DND-41 (cell line): ENCODE data around the gene SETX.

Experiments
- ATAC-seq: fragments of 200-7000 bp; cut with Tn5 transposase; 3 replicates; pipeline ENCODE4 v1.9.1; 2021; ENCODE audit warnings: low read depth; ENCODE audit not compliant: insufficient read depth
- DNase-seq: peaks from one replicate; pipeline ENCODE4 v3.0.0-alpha.2; 2020
- H2AFZ ChIP-seq: 2 replicates; pipeline ENCODE4 v1.6.0; 2012; ENCODE audit warnings: low read depth, low read length
- H3K27ac ChIP-seq: 2 replicates; pipeline ENCODE4 v1.5.1; 2012; ENCODE audit warnings: low read length, inconsistent platforms
- H3K27me3 ChIP-seq: fragments of 200-600 bp; sonication (generic); 2 replicates; pipeline ENCODE4 v1.6.0; 2012; ENCODE audit warnings: low read length, mild to moderate bottlenecking, inconsistent platforms; ENCODE audit not compliant: insufficient read depth, poor library complexity
- H3K36me3 ChIP-seq: 2 replicates; pipeline ENCODE4 v1.5.1; 2012; ENCODE audit warnings: low read length, inconsistent platforms; ENCODE audit not compliant: insufficient read depth
- H3K4me1 ChIP-seq: 2 replicates; pipeline ENCODE4 v1.5.1; 2012; ENCODE audit warnings: mild to moderate bottlenecking, low read length; ENCODE audit not compliant: insufficient read depth
- H3K4me2 ChIP-seq: 2 replicates; pipeline ENCODE4 v1.6.0; 2012; ENCODE audit warnings: mild to moderate bottlenecking, moderate library complexity, low read length, inconsistent platforms; ENCODE audit not compliant: insufficient read depth
- H3K4me3 ChIP-seq, 2 experiments: fragments of 200-600 bp in 1 of 2; shearing (Covaris generic) in 1 of 2; 2 replicates each; pipeline ENCODE4 v1.5.1; 2012 to 2016; ENCODE audit warnings: inconsistent platforms in 2 of 2, low read length in 2 of 2, mild to moderate bottlenecking in 2 of 2, low read depth in 1 of 2, moderate library complexity in 1 of 2
- H3K79me2 ChIP-seq: 2 replicates; pipeline ENCODE4 v1.6.0; 2012; ENCODE audit warnings: low read length, inconsistent platforms; ENCODE audit not compliant: insufficient read depth
- H3K9ac ChIP-seq: 2 replicates; pipeline ENCODE4 v1.6.0; 2012; ENCODE audit warnings: low read depth, mild to moderate bottlenecking, inconsistent platforms, low read length, moderate library complexity
- H3K9me3 ChIP-seq: 2 replicates; pipeline ENCODE4 v1.5.1; 2012; ENCODE audit warnings: low read length, moderate library complexity, mild to moderate bottlenecking, inconsistent platforms; ENCODE audit not compliant: insufficient read depth, severe bottlenecking
- H4K20me1 ChIP-seq: 2 replicates; pipeline ENCODE4 v1.6.0; 2012; ENCODE audit warnings: low read length; ENCODE audit not compliant: insufficient read depth
- CTCF ChIP-seq: IDR thresholded peaks from 2 replicates; pipeline ENCODE4 v1.5.1; 2012; ENCODE audit warnings: borderline replicate concordance, low read length, moderate library complexity, mild to moderate bottlenecking; ENCODE audit not compliant: poor library complexity, severe bottlenecking; ENCODE audit errors: extremely low read depth
- EZH2 ChIP-seq: IDR thresholded peaks from 3 replicates; pipeline ENCODE4 v1.6.1; 2012; ENCODE audit warnings: borderline replicate concordance, low read depth, mild to moderate bottlenecking, moderate library complexity, low read length, inconsistent platforms; ENCODE audit not compliant: severe bottlenecking

SETX gene

GRCh38 chr9:132395560-132395959 is 40.8 kb upstream of the SETX start:
- no peak overlapping the region for H3K4me3 ChIP-seq
- H3K9ac ChIP-seq: no peak overlapping the region
- H3K79me2 ChIP-seq: peaks cover 8% of the 10 kb centered on the region; the same call in 1 of the 2 replicates
- H3K27ac ChIP-seq: no peak overlapping the region
- H3K9me3 ChIP-seq: no peaks in the 10 kb centered on the region
- H3K36me3 ChIP-seq: peaks cover 84% of the 10 kb centered on the region
- no peak for TF ChIP-seq EZH2
- no peak for TF ChIP-seq CTCF
- H2AFZ ChIP-seq: no peak overlapping the region
- H3K4me1 ChIP-seq: no peaks in the 10 kb centered on the region
- H3K27me3 ChIP-seq: no peaks in the 10 kb centered on the region
- no peak for ATAC-seq
- peaks cover 14% of the 10 kb centered on the region for H4K20me1 ChIP-seq
- no peak overlapping the region for H3K4me2 ChIP-seq
- no peak for DNase-seq

GRCh38 chr9:132391449-132391848 is 36.7 kb upstream of the SETX start:
- no peak overlapping the region for H3K4me2 ChIP-seq
- ATAC-seq (no peak), DNase-seq (no peak)
- no peaks in the 10 kb centered on the region for H3K4me1 ChIP-seq
- no peak overlapping the region for H3K9ac ChIP-seq
- no peak overlapping the region for H3K27ac ChIP-seq
- no peaks in the 10 kb centered on the region for H3K79me2 ChIP-seq
- TF ChIP-seq EZH2 (no peak), CTCF (no peak)
- H4K20me1 ChIP-seq: peaks cover 6% of the 10 kb centered on the region
- no peak overlapping the region for H3K4me3 ChIP-seq
- peaks cover 87% of the 10 kb centered on the region for H3K36me3 ChIP-seq
- no peaks in the 10 kb centered on the region for H3K27me3 ChIP-seq
- H2AFZ ChIP-seq: no peak overlapping the region
- no peaks in the 10 kb centered on the region for H3K9me3 ChIP-seq

- Histone ChIP-seq H2AFZ (no peak overlapping the region), H3K27me3 (no peaks in the 10 kb centered on the region), H3K9me3 (no peaks in the 10 kb centered on the region), H3K4me3 (no peak overlapping the region), H3K79me2 (no peaks in the 10 kb centered on the region), H3K27ac (no peak overlapping the region), H3K9ac (no peak overlapping the region), H3K36me3 (peaks cover 86% of the 10 kb centered on the region), H4K20me1 (peaks cover 6% of the 10 kb centered on the region), H3K4me1 (no peaks in the 10 kb centered on the region), H3K4me2 (no peak overlapping the region)
- no peak for DNase-seq
- TF ChIP-seq CTCF (no peak), EZH2 (no peak)
- ATAC-seq: no peak
These were observed 36.2 kb upstream of the SETX start for GRCh38 chr9:132390966-132391365.

GRCh38 chr9:132387133-132387532 is 32.3 kb upstream of the SETX start:
- DNase-seq: no peak
- TF ChIP-seq CTCF (no peak), EZH2 (no peak)
- 0 out of 2 replicates have a peak, but pooled peaks cover 2% of the 10 kb centered on the region for H3K79me2 ChIP-seq
- H3K9me3 ChIP-seq: no peaks in the 10 kb centered on the region
- no peak overlapping the region for H3K4me2 ChIP-seq
- ATAC-seq: no peak
- H3K4me1 ChIP-seq: no peaks in the 10 kb centered on the region
- H4K20me1 ChIP-seq: peaks cover 2% of the 10 kb centered on the region
- no peak overlapping the region for H2AFZ ChIP-seq
- no peak overlapping the region for H3K27ac ChIP-seq
- H3K27me3 ChIP-seq: no peaks in the 10 kb centered on the region
- H3K9ac ChIP-seq: no peak overlapping the region
- no peak overlapping the region for H3K4me3 ChIP-seq
- H3K36me3 ChIP-seq: peaks cover 90% of the 10 kb centered on the region
